Esophagus squamous epithelium (tissue), 5 donors: ENCODE data around the gene CDHR2. TPM values are rescaled to one million over a fixed set of nuclear protein-coding genes. Genes with fewer than 3 reads are reported as not detected.

Experiments
- DNase-seq: peaks from one replicate; lab custom pipeline; 2025; lab: John Stamatoyannopoulos, UW
- H3K27ac ChIP-seq, 4 donors: fragments of 200-600 bp; sonication (generic); one replicate each; pipeline ENCODE4 v1.5.1; 2016 to 2019; ENCODE audit warnings: mild to moderate bottlenecking in 1 of 4
- H3K27me3 ChIP-seq, 4 donors: fragments of 200-600 bp; sonication (generic); 1 replicate in 3 of 4; 2 replicates in 1 of 4; pipeline versions ENCODE4 v1.5.1 to v1.6.0; 2017 to 2021; ENCODE audit warnings: antibody characterized with exemption in 1 of 4
- H3K36me3 ChIP-seq, 3 donors: fragments of 200-600 bp; sonication (generic); one replicate each; pipeline ENCODE4 v1.5.1; 2016 to 2019
- H3K4me1 ChIP-seq, 3 donors: fragments of 200-600 bp; sonication (generic); one replicate each; pipeline ENCODE4 v1.5.1; 2017 to 2019
- H3K4me3 ChIP-seq, 4 donors: fragments of 200-600 bp; sonication (generic); 1 replicate in 3 of 4; 2 replicates in 1 of 4; pipeline ENCODE4 v1.5.1; 2016 to 2019; ENCODE audit warnings: mild to moderate bottlenecking in 2 of 4, moderate library complexity in 1 of 4
- H3K9me3 ChIP-seq, 3 donors: fragments of 200-600 bp; sonication (generic); one replicate each; pipeline ENCODE4 v1.5.1; 2016 to 2019
- CTCF ChIP-seq, 6 experiments: fragments of 450-650 bp in 4 of 6; fragments of 200-600 bp in 2 of 6; sonication (generic) in 2 of 6; IDR thresholded peaks; one replicate each; pipeline ENCODE4 v1.5.1; 2016 to 2019; ENCODE audit warnings: antibody characterized with exemption in 6 of 6, mild to moderate bottlenecking in 4 of 6, moderate library complexity in 4 of 6
- POLR2A ChIP-seq, 4 donors: fragments of 450-650 bp; IDR thresholded peaks; one replicate each; pipeline ENCODE4 v1.6.1; 2017; ENCODE audit warnings: antibody characterized with exemption in 4 of 4, mild to moderate bottlenecking in 4 of 4, moderate library complexity in 3 of 4
- WGBS, 2 donors: methylation state at CpG; one replicate each; pipeline ENCODE4 v1.1.5; 2018; 5-methylcytosine and 5-hydroxymethylcytosine counted together
- intact Hi-C: fragments of 100-400 bp; cut with DNase I; formaldehyde crosslinking; loops from one replicate; pipeline ENCODE4 v1.15.0; 2022
- total RNA-seq, 4 donors: library from RNA; depleted of rRNA; stranded (reverse); fragments of >200 nt; gene quantifications; one replicate each; pipeline ENCODE4 v1.1.0, GENCODE V29; 2016
- donor health status: DM: yes; HTN: yes; CAD: no.

CDHR2 gene
- total RNA-seq, 4 donors from 2014 or later: under 0.01 TPM; not detected in 3

GRCh38 chr5:176573564-176574296 lies 24.6 kb downstream of the CDHR2 start:
- WGBS, 2 donors: 56 to 85% methylated on average over 4 to 8 of the region's 18 CpGs
- Histone ChIP-seq H3K36me3 (no peaks in the 10 kb centered on the region), H3K4me1 (peaks cover 0 to 11% (median 0%) of the 10 kb centered on the region in 3 donors), H3K9me3 (no peaks in the 10 kb centered on the region), H3K27me3 (peaks cover 0 to 36% (median 0%) of the 10 kb centered on the region in 4 donors), H3K27ac (no peak overlapping the region), H3K4me3 (no peak overlapping the region)
- TF ChIP-seq CTCF (IDR thresholded peaks at IDR 0.05): peak; percentile 52 to 78 (median 64)
- no peak for TF ChIP-seq POLR2A (IDR thresholded peaks at IDR 0.05)
- no peak for DNase-seq
- intact Hi-C loops: no loop called here

- Histone ChIP-seq H3K27ac (no peak overlapping the region), H3K4me1 (peaks cover 0 to 11% (median 0%) of the 10 kb centered on the region in 3 donors), H3K4me3 (no peak overlapping the region), H3K36me3 (no peaks in the 10 kb centered on the region), H3K9me3 (no peaks in the 10 kb centered on the region), H3K27me3 (peaks cover 0 to 33% (median 0%) of the 10 kb centered on the region in 4 donors)
- WGBS, 2 donors: 39 to 43% methylated on average over 6 to 9 of the region's 10 CpGs
- no peak for DNase-seq
- TF ChIP-seq POLR2A (IDR thresholded peaks at IDR 0.05) (no peak), CTCF (IDR thresholded peaks at IDR 0.05) (peak in 1 of 6 experiments; percentile 22)
- intact Hi-C loops: no loop called here
These were observed 25.1 kb downstream of the CDHR2 start for GRCh38 chr5:176574297-176574591.

GRCh38 chr5:176575066-176575465 lies 25.9 kb downstream of the CDHR2 start:
- Histone ChIP-seq H3K4me1 (peaks cover 0 to 11% (median 0%) of the 10 kb centered on the region in 3 donors), H3K27me3 (peaks cover 0 to 26% (median 0%) of the 10 kb centered on the region in 4 donors), H3K4me3 (no peak overlapping the region), H3K36me3 (no peaks in the 10 kb centered on the region), H3K9me3 (no peaks in the 10 kb centered on the region), H3K27ac (no peak overlapping the region)
- 60 to 85% methylated on average over 2 to 8 of the region's 14 CpGs for WGBS, 2 donors
- intact Hi-C loops: no loop called here
- TF ChIP-seq POLR2A (IDR thresholded peaks at IDR 0.05) (no peak), CTCF (IDR thresholded peaks at IDR 0.05) (no peak)
- DNase-seq: no peak

GRCh38 chr5:176575488-176576422 lies 26.6 kb downstream of the CDHR2 start:
- H3K4me3 ChIP-seq: no peak overlapping the region
- H3K27ac ChIP-seq: no peak overlapping the region
- H3K36me3 ChIP-seq: no peaks in the 10 kb centered on the region
- 70 to 83% methylated on average over 17 to 24 of the region's 37 CpGs for WGBS, 2 donors
- no peaks in the 10 kb centered on the region for H3K9me3 ChIP-seq
- intact Hi-C loops: no loop called here
- no peak for DNase-seq
- H3K27me3 ChIP-seq: peaks cover 0 to 26% (median 0%) of the 10 kb centered on the region in 4 donors
- TF ChIP-seq POLR2A (IDR thresholded peaks at IDR 0.05): no peak
- no peak for TF ChIP-seq CTCF (IDR thresholded peaks at IDR 0.05)
- peaks cover 0 to 11% (median 0%) of the 10 kb centered on the region in 3 donors for H3K4me1 ChIP-seq
